Measurements from ENCODE around the gene AKR1A1.

AKR1A1 gene

DNA sequence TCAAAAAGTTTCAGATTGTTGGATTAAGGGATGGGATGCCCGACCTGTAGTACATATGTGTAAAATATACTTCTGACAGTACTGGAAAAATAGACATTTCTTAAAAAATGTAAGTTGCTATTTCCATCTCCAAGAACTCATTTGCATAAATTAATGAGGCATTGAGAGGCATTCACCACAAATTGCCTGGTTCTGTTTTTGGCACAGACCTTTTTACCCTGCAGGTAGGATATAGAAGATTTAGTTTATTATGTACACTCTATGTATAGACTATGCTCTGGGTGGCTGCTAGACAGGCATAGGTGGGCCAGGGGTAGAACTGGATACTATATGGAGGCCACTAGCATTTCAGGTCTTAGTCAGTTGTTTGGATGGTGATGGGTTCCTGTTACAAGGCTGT, 65.3 kb downstream of the AKR1A1 start:
- no peak for DNase-seq (ENCODE audit: low read depth, low spot score)

DNA sequence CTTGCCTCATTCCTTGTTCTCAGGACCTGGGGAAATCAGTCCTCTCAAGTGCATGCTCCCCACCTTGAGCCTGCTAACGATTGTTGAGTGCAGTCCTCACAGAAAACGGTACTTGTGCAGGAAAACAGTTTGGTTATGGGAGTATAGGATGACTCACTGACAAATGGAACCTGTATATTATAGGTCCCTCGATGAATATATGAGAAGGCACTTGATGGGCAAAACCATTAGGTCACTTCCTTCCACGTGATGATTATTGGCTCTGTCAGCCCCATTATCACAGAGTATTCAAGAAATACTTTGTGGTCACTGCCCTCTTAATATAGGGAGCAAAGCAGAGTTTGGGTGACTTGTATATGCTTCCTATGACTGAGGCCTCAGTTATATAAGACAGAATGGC, 67.0 kb downstream of the AKR1A1 start:
- DNase-seq (ENCODE audit: low read depth, low spot score) = no peak

DNA sequence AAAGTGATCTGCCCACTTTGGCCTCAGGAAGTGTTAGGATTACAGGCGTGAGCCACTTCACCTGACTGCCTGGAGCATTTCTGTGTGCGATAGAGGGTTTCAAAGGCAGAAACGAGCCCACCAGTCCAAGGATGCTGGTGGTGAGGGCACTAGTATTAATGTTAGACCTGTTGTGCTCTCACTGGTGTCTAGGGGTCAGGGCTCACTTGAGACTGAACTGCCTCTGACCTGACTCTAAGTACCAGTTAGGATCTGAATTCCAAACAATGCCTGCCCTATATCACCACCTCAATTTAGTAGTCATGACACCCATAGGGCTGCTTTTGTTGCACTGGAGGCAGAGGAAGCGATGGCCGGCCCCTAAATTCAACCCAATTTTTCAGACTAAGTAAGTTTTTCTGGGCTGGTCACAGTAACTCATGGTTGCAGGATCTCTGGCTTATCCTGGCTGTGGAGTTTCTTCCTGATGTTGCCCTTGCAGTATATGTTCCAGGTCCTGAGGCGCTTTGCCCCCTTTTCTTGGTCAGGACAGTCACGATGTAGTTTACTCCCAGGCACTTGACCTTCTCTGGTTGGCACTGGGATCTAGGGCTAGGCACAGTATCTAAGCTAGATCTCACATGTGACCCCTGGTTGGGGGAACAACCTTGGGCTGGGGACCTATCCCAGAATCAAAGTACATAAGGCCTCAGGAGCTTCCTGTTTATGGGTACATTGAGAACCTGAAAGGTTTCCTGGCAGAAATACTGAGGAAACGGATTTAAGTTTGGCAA, 68.7 kb downstream of the AKR1A1 start:
- no peak for DNase-seq (ENCODE audit: low read depth, low spot score)

Data from activated naive CD8-positive, alpha-beta T cell treated with anti-CD3 and anti-CD28 coated beads, Interleukin-2, amount 50 U/mL, for 16 hours (primary cell).